SH-SY5Y (cell line): ENCODE data around the gene TPTE2.

Experiments used
- GATA2 ChIP-seq: IDR thresholded peaks from 2 replicates; pipeline ENCODE4 v1.6.1; 2011; ENCODE audit warnings: mild to moderate bottlenecking, low read depth, low read length
- GATA3 ChIP-seq: IDR thresholded peaks from 2 replicates; pipeline ENCODE4 v1.6.1; 2011; ENCODE audit warnings: low read depth, mild to moderate bottlenecking, low read length, moderate library complexity

TPTE2 gene

GRCh38 chr13:19587635-19588300 is 26.4 kb upstream of the TPTE2 start:
- TF ChIP-seq GATA3, result no peak
- TF ChIP-seq GATA2, result no peak

GRCh38 chr13:19586904-19587634 is 25.7 kb upstream of the TPTE2 start:
- TF ChIP-seq GATA3, result no peak
- TF ChIP-seq GATA2, result no peak

GRCh38 chr13:19581675-19582074 is 20.3 kb upstream of the TPTE2 start:
- no peak for TF ChIP-seq GATA2
- TF ChIP-seq GATA3, result no peak

GRCh38 chr13:19575230-19575629 is 13.9 kb upstream of the TPTE2 start:
- TF ChIP-seq GATA3 (no peak), GATA2 (no peak)

- TF ChIP-seq GATA3 (no peak), GATA2 (no peak)
Observed at GRCh38 chr13:19573120-19573716, 11.9 kb upstream of the TPTE2 start.

GRCh38 chr13:19572280-19572679 is 10.9 kb upstream of the TPTE2 start:
- TF ChIP-seq GATA2 (no peak), GATA3 (no peak)

- TF ChIP-seq GATA3, result no peak
- no peak for TF ChIP-seq GATA2
Observed at GRCh38 chr13:19567820-19568534, 6.6 kb upstream of the TPTE2 start.

GRCh38 chr13:19561585-19561984 is 253 bp upstream of the TPTE2 start:
- TF ChIP-seq GATA3 (no peak), GATA2 (no peak)

GRCh38 chr13:19519049-19519448 is 42.3 kb downstream of the TPTE2 start:
- TF ChIP-seq GATA3 (no peak), GATA2 (no peak)

GRCh38 chr13:19382111-19382510 is 179.2 kb downstream of the TPTE2 start:
- no peak for TF ChIP-seq GATA3
- TF ChIP-seq GATA2, result no peak
